DND-41 (cell line): ENCODE results near the gene SLC45A3.

Source experiments
- ATAC-seq: fragments of 200-7000 bp; cut with Tn5 transposase; 3 replicates; pipeline ENCODE4 v1.9.1; 2021; ENCODE audit warnings: low read depth; ENCODE audit not compliant: insufficient read depth
- DNase-seq: peaks from one replicate; pipeline ENCODE4 v3.0.0-alpha.2; 2020
- H2AFZ ChIP-seq: 2 replicates; pipeline ENCODE4 v1.6.0; 2012; ENCODE audit warnings: low read depth, low read length
- H3K27ac ChIP-seq: 2 replicates; pipeline ENCODE4 v1.5.1; 2012; ENCODE audit warnings: low read length, inconsistent platforms
- H3K27me3 ChIP-seq: fragments of 200-600 bp; sonication (generic); 2 replicates; pipeline ENCODE4 v1.6.0; 2012; ENCODE audit warnings: low read length, mild to moderate bottlenecking, inconsistent platforms; ENCODE audit not compliant: insufficient read depth, poor library complexity
- H3K36me3 ChIP-seq: 2 replicates; pipeline ENCODE4 v1.5.1; 2012; ENCODE audit warnings: low read length, inconsistent platforms; ENCODE audit not compliant: insufficient read depth
- H3K4me1 ChIP-seq: 2 replicates; pipeline ENCODE4 v1.5.1; 2012; ENCODE audit warnings: mild to moderate bottlenecking, low read length; ENCODE audit not compliant: insufficient read depth
- H3K4me2 ChIP-seq: 2 replicates; pipeline ENCODE4 v1.6.0; 2012; ENCODE audit warnings: mild to moderate bottlenecking, moderate library complexity, low read length, inconsistent platforms; ENCODE audit not compliant: insufficient read depth
- H3K4me3 ChIP-seq, 2 experiments: fragments of 200-600 bp in 1 of 2; shearing (Covaris generic) in 1 of 2; 2 replicates each; pipeline ENCODE4 v1.5.1; 2012 to 2016; ENCODE audit warnings: inconsistent platforms in 2 of 2, low read length in 2 of 2, mild to moderate bottlenecking in 2 of 2, low read depth in 1 of 2, moderate library complexity in 1 of 2
- H3K79me2 ChIP-seq: 2 replicates; pipeline ENCODE4 v1.6.0; 2012; ENCODE audit warnings: low read length, inconsistent platforms; ENCODE audit not compliant: insufficient read depth
- H3K9ac ChIP-seq: 2 replicates; pipeline ENCODE4 v1.6.0; 2012; ENCODE audit warnings: low read depth, mild to moderate bottlenecking, inconsistent platforms, low read length, moderate library complexity
- H3K9me3 ChIP-seq: 2 replicates; pipeline ENCODE4 v1.5.1; 2012; ENCODE audit warnings: low read length, moderate library complexity, mild to moderate bottlenecking, inconsistent platforms; ENCODE audit not compliant: insufficient read depth, severe bottlenecking
- H4K20me1 ChIP-seq: 2 replicates; pipeline ENCODE4 v1.6.0; 2012; ENCODE audit warnings: low read length; ENCODE audit not compliant: insufficient read depth
- EZH2 ChIP-seq: IDR thresholded peaks from 3 replicates; pipeline ENCODE4 v1.6.1; 2012; ENCODE audit warnings: borderline replicate concordance, low read depth, mild to moderate bottlenecking, moderate library complexity, low read length, inconsistent platforms; ENCODE audit not compliant: severe bottlenecking
- TF ChIP-seq, protein P1 (sequence below): IDR thresholded peaks from 2 replicates; pipeline ENCODE4 v1.5.1; 2012; ENCODE audit warnings: borderline replicate concordance, low read length, moderate library complexity, mild to moderate bottlenecking; ENCODE audit not compliant: poor library complexity, severe bottlenecking; ENCODE audit errors: extremely low read depth

The SLC45A3 gene

DNA sequence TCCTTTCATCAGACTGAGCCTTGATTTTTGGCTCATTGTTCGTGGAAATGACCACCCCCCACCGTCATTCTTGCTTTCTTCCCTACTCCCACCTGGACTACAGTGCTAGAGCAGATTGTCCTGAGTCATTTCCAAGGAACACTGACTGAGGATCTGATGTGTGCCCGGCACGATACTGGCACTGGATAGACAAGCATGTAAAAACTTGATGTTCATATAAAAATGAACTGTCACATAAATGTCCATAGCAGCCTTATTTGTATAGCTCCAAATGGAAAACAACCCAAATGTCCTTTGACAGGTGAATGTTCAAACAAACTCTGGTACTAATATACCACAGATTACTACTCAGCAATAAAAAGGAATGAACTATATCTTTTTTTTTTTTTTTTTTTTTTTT lies 18.6 kb upstream of the SLC45A3 start:
- H4K20me1 ChIP-seq: no peaks in the 10 kb centered on the region
- peaks cover 2% of the 10 kb centered on the region for H3K36me3 ChIP-seq
- no peak overlapping the region for H3K4me2 ChIP-seq
- no peak overlapping the region for H3K9ac ChIP-seq
- no peak for DNase-seq
- H3K27me3 ChIP-seq: no peaks in the 10 kb centered on the region
- no peaks in the 10 kb centered on the region for H3K79me2 ChIP-seq
- H3K4me1 ChIP-seq: no peaks in the 10 kb centered on the region
- no peak overlapping the region for H3K27ac ChIP-seq
- no peaks in the 10 kb centered on the region for H3K9me3 ChIP-seq
- no peak overlapping the region for H3K4me3 ChIP-seq
- TF ChIP-seq EZH2: no peak
- TF ChIP-seq, protein P1, sequence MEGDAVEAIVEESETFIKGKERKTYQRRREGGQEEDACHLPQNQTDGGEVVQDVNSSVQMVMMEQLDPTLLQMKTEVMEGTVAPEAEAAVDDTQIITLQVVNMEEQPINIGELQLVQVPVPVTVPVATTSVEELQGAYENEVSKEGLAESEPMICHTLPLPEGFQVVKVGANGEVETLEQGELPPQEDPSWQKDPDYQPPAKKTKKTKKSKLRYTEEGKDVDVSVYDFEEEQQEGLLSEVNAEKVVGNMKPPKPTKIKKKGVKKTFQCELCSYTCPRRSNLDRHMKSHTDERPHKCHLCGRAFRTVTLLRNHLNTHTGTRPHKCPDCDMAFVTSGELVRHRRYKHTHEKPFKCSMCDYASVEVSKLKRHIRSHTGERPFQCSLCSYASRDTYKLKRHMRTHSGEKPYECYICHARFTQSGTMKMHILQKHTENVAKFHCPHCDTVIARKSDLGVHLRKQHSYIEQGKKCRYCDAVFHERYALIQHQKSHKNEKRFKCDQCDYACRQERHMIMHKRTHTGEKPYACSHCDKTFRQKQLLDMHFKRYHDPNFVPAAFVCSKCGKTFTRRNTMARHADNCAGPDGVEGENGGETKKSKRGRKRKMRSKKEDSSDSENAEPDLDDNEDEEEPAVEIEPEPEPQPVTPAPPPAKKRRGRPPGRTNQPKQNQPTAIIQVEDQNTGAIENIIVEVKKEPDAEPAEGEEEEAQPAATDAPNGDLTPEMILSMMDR: no peak
- H2AFZ ChIP-seq: no peak overlapping the region
- no peak for ATAC-seq

DNA sequence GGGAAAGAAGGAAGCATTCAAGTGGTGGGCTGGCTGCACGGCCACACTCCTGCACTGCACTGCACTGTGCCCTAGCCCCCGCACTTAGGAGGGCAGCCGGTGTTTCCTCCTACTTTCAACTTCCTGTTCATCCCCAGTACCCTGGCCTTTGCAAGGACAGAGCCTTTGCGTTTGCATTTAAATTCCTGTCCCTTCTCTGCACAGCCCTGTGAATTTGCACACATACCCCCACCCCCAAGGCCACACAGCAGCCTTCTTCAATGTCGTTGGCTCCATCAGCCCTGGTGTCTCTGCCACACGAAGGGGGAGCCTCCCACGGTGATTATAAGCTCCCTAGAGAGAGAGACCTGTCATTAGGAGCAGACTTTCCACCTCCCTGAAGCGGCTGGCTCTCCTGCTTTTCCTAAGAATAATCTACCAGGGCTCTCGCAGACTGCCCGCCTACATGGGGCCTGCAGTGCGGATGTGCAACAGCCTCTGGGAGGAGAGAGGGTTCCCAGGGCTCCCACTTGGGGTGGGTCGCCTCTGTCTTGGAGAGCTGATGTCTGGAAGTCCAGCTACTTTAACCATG lies 13.2 kb upstream of the SLC45A3 start:
- H3K79me2 ChIP-seq: no peaks in the 10 kb centered on the region
- no peak for DNase-seq
- no peak overlapping the region for H3K9ac ChIP-seq
- H3K27ac ChIP-seq: no peak overlapping the region
- H3K4me2 ChIP-seq: no peak overlapping the region
- no peaks in the 10 kb centered on the region for H3K36me3 ChIP-seq
- H4K20me1 ChIP-seq: no peaks in the 10 kb centered on the region
- no peak for TF ChIP-seq EZH2
- TF ChIP-seq, protein P1: no peak
- no peak overlapping the region for H2AFZ ChIP-seq
- no peak overlapping the region for H3K4me3 ChIP-seq
- H3K27me3 ChIP-seq: peaks cover 4% of the 10 kb centered on the region
- no peaks in the 10 kb centered on the region for H3K4me1 ChIP-seq
- H3K9me3 ChIP-seq: no peaks in the 10 kb centered on the region
- no peak for ATAC-seq

DNA sequence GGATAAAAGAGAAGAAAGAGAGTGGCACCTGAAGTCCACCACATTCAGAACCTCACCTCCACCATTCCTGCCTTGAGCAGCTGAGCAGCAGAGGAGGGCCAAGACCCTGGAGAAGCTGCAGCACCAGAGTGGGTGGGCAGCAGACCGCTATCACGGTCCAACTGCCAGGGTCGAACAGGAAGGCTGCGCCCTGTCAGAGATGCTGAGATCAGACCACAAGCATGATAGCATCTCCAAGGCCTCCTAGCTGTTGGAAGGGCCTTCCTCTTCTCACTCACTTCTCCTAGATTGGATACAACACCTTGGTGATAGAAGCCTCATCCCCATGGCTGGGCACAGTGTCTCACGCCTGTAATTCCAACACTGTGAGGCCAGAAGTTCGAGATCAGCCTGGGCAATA lies 12.1 kb upstream of the SLC45A3 start:
- no peaks in the 10 kb centered on the region for H3K4me1 ChIP-seq
- H3K9ac ChIP-seq: no peak overlapping the region
- no peak for ATAC-seq
- no peak overlapping the region for H3K27ac ChIP-seq
- no peaks in the 10 kb centered on the region for H3K36me3 ChIP-seq
- H2AFZ ChIP-seq: no peak overlapping the region
- no peaks in the 10 kb centered on the region for H3K79me2 ChIP-seq
- TF ChIP-seq, protein P1: no peak
- TF ChIP-seq EZH2: no peak
- no peaks in the 10 kb centered on the region for H3K9me3 ChIP-seq
- H3K4me2 ChIP-seq: no peak overlapping the region
- DNase-seq: no peak
- H3K27me3 ChIP-seq: peaks cover 8% of the 10 kb centered on the region
- H4K20me1 ChIP-seq: no peaks in the 10 kb centered on the region
- H3K4me3 ChIP-seq: no peak overlapping the region
